ENCODE data around the gene SASH1. TPM values are rescaled to one million over a fixed set of nuclear protein-coding genes. Genes with fewer than 3 reads are reported as not detected.
"Not testable (repeated sequence)": the region's sequence is repeated elsewhere in the genome, so short reads cannot be mapped to it uniquely, and the experiment has no call there.

The SASH1 gene
- total RNA-seq, 1 donor: 39.7 TPM

GRCh38 chr6:148375401-148375800, 32.8 kb downstream of the SASH1 start:
- no peak for DNase-seq (ENCODE audit: low read depth)
- no peak for TF ChIP-seq CTCF (IDR thresholded peaks at IDR 0.05; ENCODE audit: insufficient read depth, low read depth, low read length)
- no peak overlapping the region for H3K4me3 ChIP-seq (ENCODE audit: low read depth, low read length)

GRCh38 chr6:148379481-148379880, 36.8 kb downstream of the SASH1 start:
- no peak for TF ChIP-seq CTCF (IDR thresholded peaks at IDR 0.05; ENCODE audit: insufficient read depth, low read depth, low read length)
- no peak for DNase-seq (ENCODE audit: low read depth)
- H3K4me3 ChIP-seq (ENCODE audit: low read depth, low read length): no peak overlapping the region

GRCh38 chr6:148379966-148380713, 37.5 kb downstream of the SASH1 start:
- H3K4me3 ChIP-seq (ENCODE audit: low read depth, low read length): no peak overlapping the region
- no peak for TF ChIP-seq CTCF (IDR thresholded peaks at IDR 0.05; ENCODE audit: insufficient read depth, low read depth, low read length)

GRCh38 chr6:148382051-148382450, 39.4 kb downstream of the SASH1 start:
- DNase-seq (ENCODE audit: low read depth); H3K4me3 ChIP-seq (ENCODE audit: low read depth, low read length): not testable (repeated sequence)

More at GRCh38 chr6:148379966-148380713, 37.5 kb downstream of the SASH1 start:
- DNase-seq (ENCODE audit: low read depth): no peak

GRCh38 chr6:148382861-148383260, 40.2 kb downstream of the SASH1 start:
- no peak for DNase-seq (ENCODE audit: low read depth)
- no peak overlapping the region for H3K4me3 ChIP-seq (ENCODE audit: low read depth, low read length)
- TF ChIP-seq CTCF (IDR thresholded peaks at IDR 0.05; ENCODE audit: insufficient read depth, low read depth, low read length): no peak

- H3K4me3 ChIP-seq (ENCODE audit: low read depth, low read length): no peak overlapping the region
- TF ChIP-seq CTCF (IDR thresholded peaks at IDR 0.05; ENCODE audit: insufficient read depth, low read depth, low read length): no peak
- DNase-seq (ENCODE audit: low read depth): no peak
These were observed 41.2 kb downstream of the SASH1 start for GRCh38 chr6:148383658-148384368.

- no peak for DNase-seq (ENCODE audit: low read depth)
- TF ChIP-seq CTCF (IDR thresholded peaks at IDR 0.05; ENCODE audit: insufficient read depth, low read depth, low read length): no peak
- no peak overlapping the region for H3K4me3 ChIP-seq (ENCODE audit: low read depth, low read length)
These were observed 42.7 kb downstream of the SASH1 start for GRCh38 chr6:148385379-148385778.
